Suppressor macrophage treated with lipopolysaccharide for 4 hours (primary cell): Measurements from ENCODE around the gene ADGRV1.
"Not testable (repeated sequence)": the region's sequence is repeated elsewhere in the genome, so short reads cannot be mapped to it uniquely, and the experiment has no call there.

Experiments used
- DNase-seq: peaks from one replicate; pipeline ENCODE4 v3.0.0-alpha.2; 2020

Gene ADGRV1

DNA sequence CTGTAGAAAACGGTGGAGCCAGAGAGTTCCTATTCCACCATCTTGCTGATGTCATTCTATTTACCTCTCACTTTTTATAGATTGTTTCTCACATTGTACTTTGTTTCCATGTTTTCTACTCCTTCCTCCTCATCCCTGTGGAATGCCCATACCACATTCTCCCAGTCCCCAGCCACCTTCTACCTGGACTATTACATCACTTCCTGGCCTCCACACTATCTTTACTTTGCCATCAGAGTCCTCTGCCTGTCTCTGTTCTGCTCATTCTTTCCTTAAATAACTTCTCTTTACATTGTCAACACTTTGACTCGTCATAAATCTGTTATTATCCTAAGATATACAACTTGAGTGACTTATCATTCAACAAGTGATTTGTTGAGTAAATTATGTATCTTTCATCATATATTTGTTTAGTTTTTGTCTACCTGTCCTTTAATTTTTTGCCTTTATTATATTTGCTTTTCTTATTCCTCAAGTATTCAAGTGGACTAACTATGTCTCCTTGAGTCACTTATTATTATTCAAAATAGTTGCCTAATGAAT, 182.5 kb downstream of the ADGRV1 start:
- no peak for DNase-seq

GRCh38 chr5:90746119-90746518, 187.5 kb downstream of the ADGRV1 start:
- no peak for DNase-seq

DNA sequence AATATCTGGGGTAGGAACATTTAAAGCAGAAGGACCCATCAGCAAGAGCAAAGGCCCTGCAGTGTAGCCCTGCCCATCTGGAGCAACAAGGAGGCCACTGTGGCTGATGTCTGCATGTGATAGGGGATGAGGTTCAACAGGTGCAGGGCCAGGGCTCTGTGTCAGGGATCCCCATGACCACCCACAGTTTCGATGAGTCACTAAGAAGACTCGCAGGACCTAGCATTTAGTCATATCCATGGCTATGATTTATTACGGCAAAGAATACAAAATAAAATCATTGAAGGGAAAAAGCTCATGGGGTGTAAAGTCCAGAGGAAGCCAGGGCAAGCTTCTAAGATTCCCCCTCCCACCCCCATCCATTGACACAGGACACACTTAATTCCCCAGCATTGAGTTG, 188.6 kb downstream of the ADGRV1 start:
- no peak for DNase-seq

- no peak for DNase-seq
These were observed 189.1 kb downstream of the ADGRV1 start for GRCh38 chr5:90747693-90748092.

DNA sequence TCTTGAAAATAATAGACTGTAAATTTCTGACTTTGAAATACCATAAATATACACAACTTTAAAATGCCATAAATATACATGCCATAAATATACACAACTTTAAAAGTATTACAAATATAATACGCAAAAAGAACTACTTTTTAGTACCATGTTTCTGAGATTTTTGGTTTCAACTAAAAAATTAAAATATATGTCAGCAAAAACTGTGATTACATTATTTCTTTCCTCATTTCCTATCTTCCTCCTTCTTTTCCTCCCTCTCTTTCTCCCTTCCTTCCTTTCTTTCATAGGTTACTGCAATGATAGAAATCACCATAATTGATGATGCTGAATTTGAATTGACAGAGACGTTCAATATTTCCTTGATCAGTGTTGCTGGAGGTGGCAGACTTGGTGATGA, 200.5 kb downstream of the ADGRV1 start:
- DNase-seq, result no peak

DNA sequence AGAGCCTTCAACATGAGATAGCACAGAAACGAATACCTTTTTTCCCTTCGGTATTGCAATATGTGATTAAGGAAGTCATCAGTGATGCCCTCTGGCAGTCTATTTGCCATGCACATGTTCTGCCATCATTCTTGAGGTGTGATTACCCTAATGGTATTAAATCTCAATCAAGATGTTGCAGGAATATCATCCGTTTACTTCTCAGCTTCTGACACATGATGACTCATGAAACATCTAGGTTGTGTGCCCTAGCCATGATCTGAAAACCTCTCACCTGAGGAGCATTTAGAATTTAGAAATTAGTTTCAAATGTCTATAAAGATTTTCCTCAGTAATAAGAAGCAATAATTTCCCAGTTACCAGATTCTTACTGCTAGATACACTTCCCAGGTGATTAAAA, 209.1 kb downstream of the ADGRV1 start:
- DNase-seq, result no peak

DNA sequence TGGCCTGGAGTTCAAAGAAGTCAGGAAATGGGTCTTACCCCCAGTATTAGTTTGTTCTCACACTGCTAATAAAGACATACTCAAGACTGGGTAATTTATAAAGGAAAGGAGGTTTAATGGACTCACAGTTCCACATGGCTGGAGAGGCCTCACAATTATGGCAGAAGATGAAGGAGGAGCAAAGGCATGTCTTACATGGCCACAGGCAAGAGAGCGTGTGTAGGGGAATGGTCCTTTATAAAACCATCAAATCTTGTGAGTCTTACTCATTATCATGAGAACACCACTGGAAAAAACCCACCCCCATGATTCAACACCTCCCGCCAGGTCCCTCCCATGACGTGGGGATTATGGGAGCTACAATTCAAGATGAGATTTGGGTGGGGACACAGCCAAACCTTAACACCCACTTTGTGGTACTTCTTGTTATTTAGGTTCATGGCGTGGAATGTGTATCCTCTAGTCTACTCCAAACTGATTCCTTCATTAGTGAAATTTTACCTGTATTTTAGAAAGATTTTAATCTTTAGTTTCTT, 211.5 kb downstream of the ADGRV1 start:
- not testable (repeated sequence) for DNase-seq

DNA sequence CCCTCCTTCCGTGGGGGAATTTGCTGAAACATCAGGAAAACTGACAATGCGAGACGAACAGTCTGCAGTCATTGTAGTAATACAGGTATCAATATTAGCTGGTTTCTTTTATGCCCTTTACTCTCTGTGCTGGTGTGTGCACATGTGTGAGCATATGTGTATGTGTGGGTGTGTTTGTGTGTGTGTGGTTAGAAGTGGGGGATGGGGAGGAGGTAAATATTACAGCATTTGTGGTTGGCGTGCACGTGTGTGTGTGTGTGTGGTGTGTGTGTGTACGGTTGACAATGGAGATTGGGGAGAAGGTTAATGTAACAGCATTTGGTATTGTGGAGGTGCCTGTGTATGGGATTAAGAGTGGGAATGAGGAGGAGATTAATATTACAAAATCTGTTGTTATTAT, 219.4 kb downstream of the ADGRV1 start:
- no peak for DNase-seq

DNA sequence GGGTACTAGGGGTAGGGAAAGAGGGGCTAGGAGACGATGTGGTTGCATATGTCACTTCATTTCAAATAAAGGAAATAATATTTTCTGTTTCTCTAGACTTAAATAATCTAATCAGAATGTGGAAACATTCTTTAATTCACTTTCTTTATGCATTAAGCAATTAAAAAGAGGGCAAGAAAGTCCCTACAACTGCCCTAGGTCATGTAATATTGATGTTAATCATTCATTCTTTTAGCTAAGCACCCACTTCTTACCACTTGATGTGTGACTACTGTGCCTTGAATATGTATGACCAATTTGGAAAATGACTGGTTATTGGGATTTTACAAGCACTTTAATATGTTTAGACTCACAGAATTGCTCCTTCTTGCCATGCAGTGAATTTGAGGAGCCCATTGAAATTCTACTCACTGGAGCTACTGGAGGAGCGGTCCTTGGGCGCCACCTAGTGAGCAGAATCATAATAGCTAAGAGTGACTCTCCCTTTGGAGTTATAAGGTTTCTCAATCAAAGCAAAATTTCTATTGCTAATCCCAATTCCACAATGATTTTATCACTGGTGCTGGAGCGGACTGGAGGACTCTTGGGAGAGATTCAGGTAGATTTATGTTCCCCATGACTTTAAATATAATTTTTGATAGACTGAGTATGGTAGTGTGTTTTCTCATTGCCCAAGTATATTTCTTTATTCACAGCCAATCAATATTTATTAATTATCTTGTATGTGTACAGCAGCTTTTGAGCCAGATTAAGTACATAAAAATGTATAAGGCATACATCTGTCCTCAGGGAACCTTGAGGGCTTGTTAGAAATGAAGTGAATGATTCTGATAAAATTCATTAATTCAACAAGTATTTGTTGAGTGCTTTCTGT, 225.1 kb downstream of the ADGRV1 start:
- DNase-seq, result peak; percentile 83

DNA sequence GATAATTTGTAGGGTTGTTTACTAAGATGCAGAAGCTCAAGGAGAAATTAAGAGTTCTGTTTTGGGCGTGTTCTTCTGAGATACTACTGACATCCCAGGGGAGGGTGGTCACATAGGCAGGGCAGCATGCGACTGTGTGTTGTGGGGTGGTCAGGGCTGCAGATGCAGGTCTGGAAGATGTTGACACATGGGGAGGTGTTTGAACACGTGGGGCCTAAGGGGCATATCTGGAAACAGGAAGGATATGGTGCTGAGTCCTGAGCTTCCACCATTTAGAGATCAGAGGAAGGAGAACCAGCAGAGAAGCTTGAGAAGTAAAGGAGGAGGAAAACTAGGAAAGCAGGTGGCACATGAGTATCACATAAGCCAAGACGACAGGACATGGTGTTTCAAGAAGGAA, 228.2 kb downstream of the ADGRV1 start:
- DNase-seq, result no peak

GRCh38 chr5:90792725-90793124, 234.1 kb downstream of the ADGRV1 start:
- no peak for DNase-seq

GRCh38 chr5:90793183-90793582, 234.6 kb downstream of the ADGRV1 start:
- no peak for DNase-seq

- not testable (repeated sequence) for DNase-seq
These were observed 238.3 kb downstream of the ADGRV1 start for GRCh38 chr5:90796919-90797318.

DNA sequence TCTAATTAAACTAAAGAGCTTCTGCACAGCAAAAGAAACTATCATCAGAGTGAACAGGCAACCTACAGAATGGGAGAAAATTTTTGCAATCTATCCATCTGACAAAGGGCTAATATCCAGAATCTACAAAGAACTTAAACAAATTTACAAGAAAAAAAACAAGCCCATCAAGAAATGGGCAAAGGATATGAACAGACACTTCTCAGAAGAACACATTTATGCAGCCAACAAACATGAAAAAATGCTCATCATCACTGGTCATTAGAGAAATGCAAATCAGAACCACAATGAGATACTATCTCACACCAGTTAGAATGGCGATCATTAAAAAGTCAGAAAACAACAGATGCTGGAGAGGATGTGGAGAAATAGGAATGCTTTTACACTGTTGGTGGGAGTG, 241.5 kb downstream of the ADGRV1 start:
- DNase-seq, result not testable (repeated sequence)

DNA sequence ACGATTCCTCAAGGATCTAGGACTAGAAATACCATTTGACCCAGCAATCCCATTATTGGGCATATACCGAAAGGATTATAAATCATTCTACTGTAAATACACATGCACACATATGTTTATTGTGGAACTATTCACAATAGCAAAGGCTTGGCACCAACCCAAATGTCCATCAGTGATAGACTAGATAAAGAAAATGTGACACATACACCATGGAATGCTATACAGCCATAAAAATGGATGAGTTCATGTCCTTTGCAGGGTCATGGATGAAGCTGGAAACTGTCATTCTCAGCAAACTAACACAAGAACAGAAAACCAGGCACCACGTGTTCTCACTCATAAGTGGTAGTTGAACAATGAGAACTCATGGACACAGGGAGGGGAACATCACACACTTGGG, 241.9 kb downstream of the ADGRV1 start:
- not testable (repeated sequence) for DNase-seq

DNA sequence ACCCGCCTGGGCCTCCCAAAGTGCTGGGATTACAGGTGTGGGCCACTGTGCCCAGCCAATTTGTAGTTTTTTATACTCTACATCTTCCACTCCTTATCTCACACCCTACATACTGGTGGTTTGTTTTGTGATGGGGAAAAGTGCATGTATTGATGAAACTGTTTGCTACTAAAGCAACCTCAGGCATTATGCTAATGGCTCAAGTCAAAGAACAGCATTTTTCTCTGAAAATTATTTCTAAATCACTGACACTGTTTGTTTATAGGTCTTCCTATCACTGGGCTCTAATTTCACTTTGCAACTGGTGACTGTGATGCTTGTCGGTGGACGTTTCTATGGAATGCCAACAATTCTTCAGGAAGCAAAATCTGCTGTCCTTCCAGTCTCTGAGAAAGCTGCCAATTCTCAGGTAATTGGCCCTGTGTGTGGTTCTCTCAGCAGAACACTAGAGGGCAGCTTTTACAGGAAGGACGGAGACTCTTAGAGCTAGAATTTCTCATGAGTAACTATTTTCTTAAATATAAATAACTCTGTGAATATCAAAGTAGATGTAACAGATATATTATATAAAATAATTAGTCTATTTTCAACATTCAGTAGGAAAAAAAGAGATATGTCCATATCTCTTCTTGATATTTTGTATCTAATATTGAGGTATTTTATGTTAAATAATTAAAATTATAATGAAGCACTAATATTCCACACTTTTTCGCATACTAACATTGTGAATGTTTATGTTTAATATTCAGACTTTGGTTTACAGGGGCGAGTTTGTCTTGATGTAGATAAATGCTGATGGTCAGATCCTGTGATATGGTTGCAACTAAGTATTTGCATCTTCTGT, 244.1 kb downstream of the ADGRV1 start:
- DNase-seq, result peak; percentile 54

- DNase-seq, result no peak
These were observed 244.8 kb downstream of the ADGRV1 start for GRCh38 chr5:90803381-90803780.

- DNase-seq, result no peak
These were observed 245.3 kb downstream of the ADGRV1 start for GRCh38 chr5:90803876-90804275.

GRCh38 chr5:90807496-90807895, 248.9 kb downstream of the ADGRV1 start:
- no peak for DNase-seq

DNA sequence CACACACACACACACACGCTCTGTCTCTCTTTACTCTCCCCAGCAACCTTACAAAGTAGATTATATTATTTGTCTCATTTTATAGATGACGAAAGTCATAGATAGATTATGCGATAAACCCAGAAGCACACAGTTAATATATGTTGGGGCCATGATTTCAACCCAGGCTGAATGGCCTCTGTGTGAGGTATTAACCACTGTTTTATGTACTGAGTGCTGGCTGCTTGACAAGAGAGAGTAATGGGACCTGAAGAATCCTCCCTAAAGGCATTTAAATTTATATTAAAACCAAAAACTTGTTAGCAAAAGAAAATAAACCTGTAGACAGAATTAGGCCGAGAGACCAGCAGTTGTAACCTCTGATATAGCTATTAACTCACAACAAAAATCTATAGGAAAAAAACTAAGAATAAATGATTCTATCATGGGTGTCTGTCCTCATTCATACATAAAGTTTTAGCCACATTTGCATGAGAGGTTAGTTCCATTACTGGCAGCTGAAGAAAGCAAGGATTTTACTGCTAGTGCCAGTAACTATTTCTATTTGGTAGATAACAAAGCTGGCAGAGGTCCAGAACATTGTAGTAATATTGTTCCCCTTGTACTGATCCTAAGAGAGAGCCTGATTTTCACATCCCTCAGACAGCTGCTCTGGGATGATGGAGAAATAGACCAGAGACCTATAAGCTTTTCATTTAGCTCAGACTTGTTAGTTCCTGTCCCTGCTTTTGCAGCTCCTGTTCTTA, 250.9 kb downstream of the ADGRV1 start:
- DNase-seq, result peak; percentile 2

- DNase-seq, result no peak
These were observed 251.6 kb downstream of the ADGRV1 start for GRCh38 chr5:90810211-90810610.

DNA sequence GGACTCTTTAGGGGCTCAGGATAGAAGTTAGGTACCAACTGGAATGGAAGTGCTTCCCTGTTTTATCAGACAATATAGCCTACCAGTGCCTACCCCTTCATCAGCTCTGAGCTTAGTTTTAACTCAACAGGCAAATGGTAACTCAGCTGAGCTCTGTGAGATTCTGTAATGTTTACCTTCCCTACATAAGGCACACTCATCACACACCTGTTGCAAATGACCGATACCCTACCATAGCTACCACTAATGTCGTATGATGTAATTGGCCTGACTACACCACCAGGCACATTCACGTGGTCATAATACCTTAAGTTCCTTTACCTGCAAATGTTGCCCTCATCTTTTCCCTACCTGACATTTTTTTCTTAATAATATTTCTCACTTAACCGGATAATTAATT, 254.8 kb downstream of the ADGRV1 start:
- DNase-seq, result no peak

DNA sequence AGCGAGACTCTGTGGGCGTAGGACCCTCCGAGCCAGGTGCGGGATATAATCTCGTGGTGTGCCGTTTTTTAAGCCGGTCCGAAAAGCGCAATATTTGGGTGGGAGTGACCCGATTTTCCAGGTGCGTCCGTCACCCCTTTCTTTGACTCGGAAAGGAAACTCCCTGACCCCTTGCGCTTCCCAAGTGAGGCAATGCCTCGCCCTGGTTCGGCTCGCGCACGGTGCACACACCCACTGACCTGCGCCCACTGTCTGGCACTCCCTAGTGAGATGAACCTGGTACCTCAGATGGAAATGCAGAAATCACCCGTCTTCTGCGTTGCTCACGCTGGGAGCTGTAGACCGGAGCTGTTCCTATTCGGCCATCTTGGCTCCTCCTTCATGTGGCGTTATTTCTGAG, 263.5 kb downstream of the ADGRV1 start:
- not testable (repeated sequence) for DNase-seq
